GM19238 (cell line): ENCODE measurements around the gene SMYD3.

Experiments
- DNase-seq: peaks from one replicate; pipeline ENCODE4 v3.0.0; 2011; ENCODE audit warnings: low spot score; ENCODE audit not compliant: insufficient read length

Gene SMYD3

GRCh38 chr1:246279402-246279801, 227.7 kb downstream of the SMYD3 start:
- DNase-seq = no peak

GRCh38 chr1:246278371-246278770, 228.7 kb downstream of the SMYD3 start:
- no peak for DNase-seq

- no peak for DNase-seq
These were observed 232.0 kb downstream of the SMYD3 start for GRCh38 chr1:246275036-246275435.

GRCh38 chr1:246274186-246274585, 232.9 kb downstream of the SMYD3 start:
- DNase-seq = no peak

GRCh38 chr1:246271516-246271915, 235.6 kb downstream of the SMYD3 start:
- DNase-seq = no peak

GRCh38 chr1:246270236-246270635, 236.8 kb downstream of the SMYD3 start:
- DNase-seq = no peak

GRCh38 chr1:246269466-246269865, 237.6 kb downstream of the SMYD3 start:
- no peak for DNase-seq

- DNase-seq = no peak
These were observed 239.2 kb downstream of the SMYD3 start for GRCh38 chr1:246267896-246268295.

GRCh38 chr1:246267426-246267825, 239.7 kb downstream of the SMYD3 start:
- no peak for DNase-seq

GRCh38 chr1:246265481-246265880, 241.6 kb downstream of the SMYD3 start:
- no peak for DNase-seq

- no peak for DNase-seq
These were observed 244.8 kb downstream of the SMYD3 start for GRCh38 chr1:246262281-246262680.

- no peak for DNase-seq
These were observed 245.4 kb downstream of the SMYD3 start for GRCh38 chr1:246261639-246262038.

GRCh38 chr1:246258250-246258649, 248.8 kb downstream of the SMYD3 start:
- DNase-seq = no peak

GRCh38 chr1:246255773-246256172, 251.3 kb downstream of the SMYD3 start:
- no peak for DNase-seq

GRCh38 chr1:246254854-246255253, 252.2 kb downstream of the SMYD3 start:
- no peak for DNase-seq

GRCh38 chr1:246246430-246246829, 260.6 kb downstream of the SMYD3 start:
- no peak for DNase-seq

- DNase-seq = no peak
These were observed 261.5 kb downstream of the SMYD3 start for GRCh38 chr1:246245541-246245940.

- no peak for DNase-seq
These were observed 275.0 kb downstream of the SMYD3 start for GRCh38 chr1:246232126-246232525.

- DNase-seq = no peak
These were observed 281.0 kb downstream of the SMYD3 start for GRCh38 chr1:246226041-246226440.

GRCh38 chr1:246221485-246222255, 285.4 kb downstream of the SMYD3 start:
- no peak for DNase-seq

GRCh38 chr1:246220495-246221065, 286.5 kb downstream of the SMYD3 start:
- DNase-seq = no peak

- DNase-seq = no peak
These were observed 287.5 kb downstream of the SMYD3 start for GRCh38 chr1:246219508-246220030.

- DNase-seq = no peak
These were observed 288.4 kb downstream of the SMYD3 start for GRCh38 chr1:246218686-246219085.
